Lung (tissue), 12 donors: ENCODE measurements around the gene CCNE1. TPM values are rescaled to one million over a fixed set of nuclear protein-coding genes. Genes with fewer than 3 reads are reported as not detected.

ENCODE experiments used
- ATAC-seq: fragments of 200-7000 bp; cut with Tn5 transposase; one replicate; pipeline ENCODE4 v1.9.1; 2020; ENCODE audit warnings: moderate number of reproducible peaks; ENCODE audit not compliant: insufficient read depth, low FRiP score
- DNase-seq, 3 donors: peaks; one replicate each; pipeline ENCODE4 v3.0.0-alpha.2; 2013 to 2017
- H3K27ac ChIP-seq, 2 donors: one replicate each; pipeline ENCODE4 v1.5.1; 2013; ENCODE audit warnings: mild to moderate bottlenecking in 2 of 2, moderate library complexity in 2 of 2, control low read depth in 1 of 2, inconsistent platforms in 1 of 2, low read depth in 1 of 2, low read length in 1 of 2
- H3K27me3 ChIP-seq, 3 donors: one replicate each; pipeline ENCODE4 v1.5.1; 2013; ENCODE audit warnings: low read length in 2 of 3; ENCODE audit not compliant: control insufficient read depth in 3 of 3, insufficient read depth in 3 of 3
- H3K36me3 ChIP-seq, 4 donors: one replicate each; pipeline ENCODE4 v1.5.1; 2013; ENCODE audit warnings: low read length in 4 of 4, mild to moderate bottlenecking in 1 of 4, moderate library complexity in 1 of 4; ENCODE audit not compliant: control insufficient read depth in 4 of 4, insufficient read depth in 4 of 4
- H3K4me1 ChIP-seq, 5 donors: one replicate each; pipeline ENCODE4 v1.5.1; 2013; ENCODE audit warnings: low read length in 5 of 5, mild to moderate bottlenecking in 2 of 5, moderate library complexity in 1 of 5; ENCODE audit not compliant: control insufficient read depth in 5 of 5, insufficient read depth in 5 of 5
- H3K4me3 ChIP-seq: one replicate; pipeline ENCODE4 v1.5.1; 2013; ENCODE audit warnings: mild to moderate bottlenecking, control low read depth, moderate library complexity
- H3K9ac ChIP-seq, 2 donors: one replicate each; pipeline ENCODE4 v1.5.1; 2013; ENCODE audit warnings: low read length in 2 of 2, control low read depth in 1 of 2; ENCODE audit not compliant: insufficient read depth in 1 of 2
- H3K9me3 ChIP-seq, 4 donors: one replicate each; pipeline ENCODE4 v1.5.1; 2013; ENCODE audit warnings: low read length in 3 of 4, mild to moderate bottlenecking in 1 of 4, moderate library complexity in 1 of 4; ENCODE audit not compliant: control insufficient read depth in 4 of 4, insufficient read depth in 3 of 4
- WGBS, 2 donors: extraction: QIAGEN DNeasy Blood & Tissue Kit; methylation state at CpG; one replicate each; pipeline ENCODE4 v1.1.7; 2013; 5-methylcytosine and 5-hydroxymethylcytosine counted together
- polyA plus RNA-seq, 2 donors: library from polyadenylated mRNA; stranded (reverse); fragments of 200-250 nt; gene quantifications; one replicate each; pipeline ENCODE4 v1.2.1, GENCODE V29; 2013
- total RNA-seq, 2 donors: library from RNA; depleted of rRNA in 1 of 2; stranded (reverse); fragments of >200 nt in 1 of 2; gene quantifications; one replicate each; pipeline ENCODE4 v1.2.1, GENCODE V29; 2014 to 2021
- TF ChIP-seq, protein P1 (sequence below): IDR thresholded peaks from 2 replicates; pipeline ENCODE4 v1.5.1; 2012; ENCODE audit warnings: mild to moderate bottlenecking; ENCODE audit errors: control extremely low read depth, extremely low read depth
- donor health status: control.
- donor health status: control.
- donor health status: Bipolar disorder and iron deficiency.
- donor health status: healthy.
- donor health status: DM: yes; HTN: yes; CAD: no.

The CCNE1 gene
- total and polyA plus RNA-seq, 4 donors = 0.97 to 1.9 (median 1.4) TPM

DNA sequence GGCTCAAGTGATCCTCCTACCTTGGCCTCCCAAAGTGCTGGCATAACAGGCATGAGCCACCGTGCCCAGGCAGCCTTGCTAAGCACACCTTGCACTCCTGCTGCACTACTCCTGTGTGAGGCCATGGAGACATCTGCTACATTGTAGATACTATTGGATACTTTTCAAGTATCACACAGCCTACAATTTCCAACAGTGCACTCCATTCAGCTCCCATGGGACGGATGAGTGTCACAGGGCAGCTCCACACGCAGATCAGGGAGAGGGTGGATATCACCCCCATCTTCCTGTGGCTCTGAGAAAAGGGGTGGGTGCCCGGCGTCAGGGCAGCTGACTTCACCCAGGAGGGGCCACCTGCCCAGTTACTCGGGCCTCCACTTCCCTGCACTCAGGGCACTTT, 39.1 kb upstream of the CCNE1 start:
- DNase-seq (no peak), ATAC-seq (no peak)
- 84 to 86% methylated on average over 6 of the region's 6 CpGs for WGBS, 2 donors
- no peaks in the 10 kb centered on the region for H3K9me3 ChIP-seq
- no peak overlapping the region for H3K4me3 ChIP-seq
- H3K4me1 ChIP-seq = peaks cover 0 to 13% (median 2%) of the 10 kb centered on the region in 5 donors
- TF ChIP-seq, protein P1, sequence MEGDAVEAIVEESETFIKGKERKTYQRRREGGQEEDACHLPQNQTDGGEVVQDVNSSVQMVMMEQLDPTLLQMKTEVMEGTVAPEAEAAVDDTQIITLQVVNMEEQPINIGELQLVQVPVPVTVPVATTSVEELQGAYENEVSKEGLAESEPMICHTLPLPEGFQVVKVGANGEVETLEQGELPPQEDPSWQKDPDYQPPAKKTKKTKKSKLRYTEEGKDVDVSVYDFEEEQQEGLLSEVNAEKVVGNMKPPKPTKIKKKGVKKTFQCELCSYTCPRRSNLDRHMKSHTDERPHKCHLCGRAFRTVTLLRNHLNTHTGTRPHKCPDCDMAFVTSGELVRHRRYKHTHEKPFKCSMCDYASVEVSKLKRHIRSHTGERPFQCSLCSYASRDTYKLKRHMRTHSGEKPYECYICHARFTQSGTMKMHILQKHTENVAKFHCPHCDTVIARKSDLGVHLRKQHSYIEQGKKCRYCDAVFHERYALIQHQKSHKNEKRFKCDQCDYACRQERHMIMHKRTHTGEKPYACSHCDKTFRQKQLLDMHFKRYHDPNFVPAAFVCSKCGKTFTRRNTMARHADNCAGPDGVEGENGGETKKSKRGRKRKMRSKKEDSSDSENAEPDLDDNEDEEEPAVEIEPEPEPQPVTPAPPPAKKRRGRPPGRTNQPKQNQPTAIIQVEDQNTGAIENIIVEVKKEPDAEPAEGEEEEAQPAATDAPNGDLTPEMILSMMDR = no peak
- H3K9ac ChIP-seq = no peak overlapping the region
- H3K27ac ChIP-seq = no peak overlapping the region
- H3K36me3 ChIP-seq = no peaks in the 10 kb centered on the region
- no peaks in the 10 kb centered on the region for H3K27me3 ChIP-seq

DNA sequence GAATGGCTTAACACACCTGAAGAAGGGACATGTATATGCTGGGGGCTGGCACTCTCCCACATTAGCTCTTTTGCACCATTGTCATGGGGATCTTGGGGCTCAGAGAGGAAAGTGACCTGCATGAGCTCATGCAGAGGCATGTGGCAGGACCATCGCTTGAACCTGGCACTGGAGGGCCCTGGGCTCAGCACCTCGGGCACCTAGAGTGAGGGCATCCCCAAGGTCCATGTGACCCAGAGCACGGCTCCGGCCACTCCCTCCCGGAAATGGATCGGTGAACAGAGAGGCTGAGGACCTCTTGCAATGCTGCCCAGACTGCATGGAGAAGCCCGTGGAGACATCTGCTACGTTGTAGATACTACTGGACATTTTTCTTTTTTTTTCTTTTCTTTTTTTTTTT, 38.6 kb upstream of the CCNE1 start:
- Histone ChIP-seq H3K4me3 (no peak overlapping the region), H3K9ac (no peak overlapping the region), H3K4me1 (peaks cover 0 to 16% (median 2%) of the 10 kb centered on the region in 5 donors), H3K27me3 (no peaks in the 10 kb centered on the region), H3K36me3 (no peaks in the 10 kb centered on the region), H3K9me3 (no peaks in the 10 kb centered on the region), H3K27ac (no peak overlapping the region)
- 91 to 93% methylated on average over 8 of the region's 8 CpGs for WGBS, 2 donors
- no peak for DNase-seq
- no peak for ATAC-seq
- TF ChIP-seq, protein P1 = no peak

DNA sequence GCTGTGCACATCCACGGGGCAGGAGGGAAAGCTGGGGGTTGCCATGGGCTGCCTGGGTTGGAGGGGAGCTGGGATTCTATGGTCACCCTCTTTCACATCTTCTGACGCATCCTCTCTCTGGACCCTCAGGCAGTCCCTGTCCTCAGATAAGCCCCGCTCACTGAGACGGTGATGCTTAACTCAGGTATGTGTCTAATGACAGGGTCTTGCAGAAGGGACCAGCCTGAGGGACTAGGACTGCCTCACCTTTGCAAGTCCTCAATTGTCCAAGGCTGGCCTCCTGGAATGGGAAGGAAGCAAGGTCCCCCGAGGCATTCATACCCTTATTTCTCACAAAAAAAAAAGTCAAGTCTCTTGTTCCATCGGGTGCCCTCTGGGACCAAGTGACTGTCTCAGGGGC, 37.7 kb upstream of the CCNE1 start:
- TF ChIP-seq, protein P1 = no peak
- DNase-seq (no peak), ATAC-seq (no peak)
- no peaks in the 10 kb centered on the region for H3K9me3 ChIP-seq
- H3K27me3 ChIP-seq = no peaks in the 10 kb centered on the region
- WGBS, 2 donors = 89 to 91% methylated on average over 6 of the region's 6 CpGs
- H3K9ac ChIP-seq = no peak overlapping the region
- no peak overlapping the region for H3K27ac ChIP-seq
- no peaks in the 10 kb centered on the region for H3K36me3 ChIP-seq
- peaks cover 0 to 16% (median 2%) of the 10 kb centered on the region in 5 donors for H3K4me1 ChIP-seq
- H3K4me3 ChIP-seq = no peak overlapping the region

DNA sequence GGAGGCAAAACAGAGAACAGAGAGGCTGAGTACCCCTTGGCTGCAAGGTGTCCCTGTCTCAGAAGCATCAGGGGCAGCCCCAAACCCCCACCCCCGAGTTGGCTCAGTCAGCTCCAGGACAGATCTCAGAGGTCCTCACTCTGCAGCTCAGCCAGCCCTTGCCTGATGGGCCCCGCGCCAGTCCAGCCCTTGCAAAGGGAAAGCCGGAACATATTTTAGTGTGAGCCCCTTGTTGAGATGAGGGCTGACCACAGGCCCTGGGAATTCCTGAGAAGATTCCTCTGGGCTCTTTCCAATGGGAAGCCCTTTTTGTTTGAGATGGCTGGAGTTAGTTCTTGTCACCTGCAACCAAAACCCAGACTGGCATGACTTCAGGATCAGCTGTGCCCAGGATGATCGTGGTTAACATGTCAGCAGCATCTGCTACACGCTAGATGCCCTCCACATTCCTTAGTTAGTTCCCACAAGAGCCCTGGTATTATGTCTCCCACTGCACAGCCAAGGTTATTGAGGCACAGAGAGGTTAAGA, 33.9 kb upstream of the CCNE1 start:
- no peak overlapping the region for H3K4me3 ChIP-seq
- H3K4me1 ChIP-seq = peaks cover 0 to 23% (median 2%) of the 10 kb centered on the region in 5 donors
- no peaks in the 10 kb centered on the region for H3K27me3 ChIP-seq
- TF ChIP-seq, protein P1 = no peak
- peak in 1 of 3 donors; percentile 18 for DNase-seq
- H3K9me3 ChIP-seq = no peaks in the 10 kb centered on the region
- no peak overlapping the region for H3K27ac ChIP-seq
- no peak for ATAC-seq
- no peaks in the 10 kb centered on the region for H3K36me3 ChIP-seq
- 85 to 93% methylated on average over 6 of the region's 6 CpGs for WGBS, 2 donors
- H3K9ac ChIP-seq = no peak overlapping the region
